Heart left ventricle (tissue), 13 donors: ENCODE data around the gene AGO3.

ENCODE experiments used
- CTCF ChIP-seq, 12 donors: fragments of 200-600 bp; sonication (generic) in 4 of 12; IDR thresholded peaks; one replicate each; pipeline versions ENCODE4 v1.5.0 to v1.8.0; 2018 to 2022; ENCODE audit warnings: antibody characterized with exemption in 12 of 12, mild to moderate bottlenecking in 5 of 12
- POLR2A ChIP-seq, 2 donors: fragments of 450-650 bp; IDR thresholded peaks; one replicate each; pipeline ENCODE4 v1.6.1; 2017; ENCODE audit warnings: antibody characterized with exemption in 2 of 2, mild to moderate bottlenecking in 2 of 2, moderate library complexity in 2 of 2
- donor health status: ischemic (EF 13 %, LVEDD 7.1; RV severe dilation, severe dysfunction).
- donor health status: DM: no; HTN: yes; CAD: no.
- donor health status: DM: no; HTN: no; CAD: no.
- donor health status: ischemic (EF 25% LVEDD 6.9; RV normal size, moderate dysfunction).
- donor health status: ischemic (EF 25% LVEDD 5.7; RV mildly dilated, moderate dysfunction).
- donor health status: ischemic (EF 35%, LVEDD 5.7; RV mildly dilated, moderate dysfunction).
- donor health status: nonischemic (EF 11% LVEDD 7.7; RV severe dilation, severe dysfunction).
- donor health status: DM: yes; HTN: yes; CAD: no.
- donor health status: PGD.
- donor health status: ischemic (EF 29% LVEDD 5.4; RV normal size, mild dysfunction).
- donor health status: nonischemic (EF 23%, LVEDD 6.1; RV moderate dilation, normal function).

- TF ChIP-seq CTCF (IDR thresholded peaks at IDR 0.05) (no peak), POLR2A (IDR thresholded peaks at IDR 0.05) (no peak)
These were observed 160.8 kb downstream of the AGO3 start for GRCh38 chr1:36091698-36092097.
